GM10847 (cell line): ENCODE measurements around the gene WDR1.

ENCODE experiments used
- POLR2A ChIP-seq: IDR thresholded peaks from 2 replicates; pipeline ENCODE4 v1.6.1; 2011; ENCODE audit not compliant: insufficient read length; ENCODE audit errors: extremely low read depth

Gene WDR1

GRCh38 chr4:10144479-10144878, 27.9 kb upstream of the WDR1 start:
- no peak for TF ChIP-seq POLR2A

GRCh38 chr4:10143171-10143570, 26.6 kb upstream of the WDR1 start:
- no peak for TF ChIP-seq POLR2A

DNA sequence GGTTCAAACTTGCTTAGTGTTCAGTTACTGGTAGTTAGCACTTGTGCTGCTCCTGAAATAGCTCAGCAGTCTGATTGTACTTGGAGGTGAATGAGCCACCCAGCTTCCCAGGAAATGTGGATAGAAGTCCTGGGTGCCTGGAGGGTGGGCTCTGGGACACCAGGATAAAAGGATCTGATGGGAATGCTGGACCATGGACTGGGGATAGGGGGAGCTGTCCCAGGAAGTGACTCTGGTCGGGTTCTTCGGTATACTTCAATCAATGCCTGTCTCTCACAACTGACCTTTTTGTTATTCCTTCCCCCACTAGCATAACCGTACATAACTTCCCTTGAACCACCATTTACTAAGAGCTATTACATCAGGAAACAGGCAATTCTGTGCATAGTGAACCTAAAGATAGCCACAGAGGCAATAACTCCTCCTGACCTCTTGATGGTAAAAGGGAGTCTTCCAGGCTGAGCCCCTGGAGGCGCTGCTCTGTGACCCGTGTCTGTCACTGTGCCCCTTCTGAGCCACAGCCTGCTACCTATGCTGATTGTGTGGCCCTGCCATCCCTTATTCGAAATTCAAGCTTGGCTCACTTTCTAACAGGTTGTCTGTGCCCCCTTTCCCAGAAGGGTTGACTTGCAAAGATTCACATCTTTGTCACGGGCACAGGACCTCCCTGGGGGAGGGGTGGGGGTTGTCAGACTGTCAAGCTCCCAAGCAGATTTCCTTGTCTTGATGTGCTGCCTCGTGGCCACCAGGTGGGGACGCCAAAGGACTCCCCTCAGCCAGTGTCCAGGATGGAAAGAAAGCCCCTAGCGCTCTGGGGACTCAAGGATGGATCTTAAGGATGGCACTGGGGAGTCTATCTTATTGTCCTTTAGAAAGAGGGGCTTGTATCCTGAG, 24.5 kb upstream of the WDR1 start:
- TF ChIP-seq POLR2A, result no peak

- no peak for TF ChIP-seq POLR2A
Observed at GRCh38 chr4:10139518-10139917, 22.9 kb upstream of the WDR1 start.

DNA sequence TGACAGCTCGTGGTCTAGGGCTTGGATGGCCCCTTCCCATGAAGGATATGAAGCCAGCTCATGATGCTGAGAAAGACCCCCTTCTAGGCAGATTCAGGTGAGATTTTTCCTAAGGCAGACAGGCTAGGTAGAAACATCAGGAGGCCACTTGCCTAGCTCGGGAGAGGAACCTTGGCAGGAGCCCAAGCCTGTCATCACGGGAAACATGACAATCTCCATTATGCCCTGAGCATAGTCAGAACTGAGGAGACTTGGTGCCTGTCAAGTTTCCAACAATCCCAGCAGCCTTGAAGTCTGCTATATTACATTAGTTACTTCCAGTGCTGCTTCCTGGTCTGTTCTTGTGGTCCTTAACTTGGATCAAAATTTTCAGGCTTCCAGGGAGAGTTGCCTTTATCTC, 18.7 kb upstream of the WDR1 start:
- TF ChIP-seq POLR2A, result no peak

GRCh38 chr4:10134141-10134540, 17.5 kb upstream of the WDR1 start:
- no peak for TF ChIP-seq POLR2A

DNA sequence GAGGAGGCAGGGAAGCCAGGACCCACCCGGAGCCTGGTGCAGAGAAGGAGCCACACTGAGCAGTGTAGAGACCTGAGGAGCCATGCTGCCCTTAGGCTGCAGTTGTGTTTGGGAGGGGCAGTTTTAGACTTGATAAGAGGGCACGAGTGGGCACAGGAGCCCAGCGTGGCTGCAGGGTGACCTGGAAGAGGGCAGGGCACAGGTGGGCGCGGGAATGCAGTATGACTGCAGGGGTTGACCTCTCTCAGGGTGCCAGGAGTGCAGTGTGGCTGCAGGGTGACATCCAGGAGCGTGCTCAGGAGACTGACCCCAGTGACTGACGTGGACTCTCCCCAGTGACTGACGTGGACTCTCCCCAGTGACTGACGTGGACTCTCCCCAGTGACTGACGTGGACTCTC, 14.6 kb upstream of the WDR1 start:
- no peak for TF ChIP-seq POLR2A

- no peak for TF ChIP-seq POLR2A
Observed at GRCh38 chr4:10130178-10130888, 13.7 kb upstream of the WDR1 start.

DNA sequence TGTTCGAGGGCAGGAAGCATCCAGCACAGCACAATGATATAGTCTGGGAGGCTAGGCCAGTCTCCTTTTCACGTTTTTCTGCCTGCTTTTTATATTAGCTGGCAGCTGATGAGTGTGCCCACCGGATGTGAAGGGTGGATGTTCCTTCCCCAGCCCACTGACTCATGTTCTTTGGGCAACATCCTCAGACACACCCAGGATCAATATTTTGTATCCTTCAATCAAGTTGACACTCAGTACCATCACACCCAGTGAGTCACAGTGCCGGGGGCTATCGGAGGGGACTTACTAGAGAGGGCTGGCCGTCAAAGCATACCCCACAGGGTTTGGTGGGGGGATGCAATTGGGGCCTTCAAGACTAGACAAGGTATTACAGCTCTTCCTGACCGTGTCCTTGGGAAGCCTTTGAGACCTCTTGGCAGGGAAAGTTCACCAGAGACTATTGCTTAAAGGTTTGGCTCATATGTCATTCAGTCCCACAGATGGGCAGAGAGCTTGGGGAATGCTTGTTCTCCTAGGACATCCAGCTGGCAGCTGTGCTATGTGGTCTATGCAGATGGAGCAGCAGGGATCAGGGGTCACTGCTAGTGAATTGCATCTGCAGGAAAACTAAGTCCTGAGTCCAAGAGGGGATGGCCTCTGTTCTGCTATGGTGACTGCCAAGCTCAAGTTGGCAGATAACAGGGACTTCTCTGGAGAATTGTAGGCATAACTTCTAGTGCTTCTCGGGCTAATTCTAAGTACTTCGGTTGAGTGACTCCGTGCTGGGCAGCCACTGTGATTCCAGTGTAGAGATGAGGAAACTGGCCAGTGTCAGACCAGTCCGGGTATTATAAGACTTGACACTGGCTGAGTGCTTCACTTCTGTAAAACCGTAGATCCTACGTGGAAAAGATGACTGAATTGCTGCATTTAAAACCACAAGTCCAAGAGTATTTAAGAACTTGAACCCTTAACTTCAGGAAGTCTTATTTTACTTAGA, 12.9 kb upstream of the WDR1 start:
- TF ChIP-seq POLR2A, result no peak

- TF ChIP-seq POLR2A, result no peak
Observed at GRCh38 chr4:10128761-10129160, 12.2 kb upstream of the WDR1 start.

GRCh38 chr4:10124167-10124930, 7.8 kb upstream of the WDR1 start:
- no peak for TF ChIP-seq POLR2A

GRCh38 chr4:10123227-10124101, 6.9 kb upstream of the WDR1 start:
- no peak for TF ChIP-seq POLR2A

GRCh38 chr4:10122236-10122932, 5.8 kb upstream of the WDR1 start:
- no peak for TF ChIP-seq POLR2A
